ENCODE data around the gene DYNC1LI1.

- TF ChIP-seq CTCF (conservative IDR thresholded peaks at IDR 0.05) (no peak), ZFX (IDR thresholded peaks at IDR 0.05) (no peak)
These were observed 71.1 kb downstream of the DYNC1LI1 start for GRCh38 chr3:32499585-32499984.
